NB4 (cell line): ENCODE results near the gene TMEM181.
"Not testable (repeated sequence)": the region's sequence is repeated elsewhere in the genome, so short reads cannot be mapped to it uniquely, and the experiment has no call there.

Experiments used
- DNase-seq: peaks from one replicate; pipeline ENCODE4 v3.0.0; 2010; ENCODE audit warnings: low read depth
- H3K4me3 ChIP-seq: one replicate; pipeline ENCODE4 v1.5.1; 2011; ENCODE audit warnings: mild to moderate bottlenecking, low read depth, low read length, moderate library complexity
- CTCF ChIP-seq: IDR thresholded peaks from one replicate; pipeline ENCODE4 v1.5.1; 2012; ENCODE audit warnings: low read depth, low read length
- MAX ChIP-seq: IDR thresholded peaks from 2 replicates; pipeline ENCODE4 v1.6.1; 2011; ENCODE audit warnings: low read depth, low read length
- MYC ChIP-seq: IDR thresholded peaks from 2 replicates; pipeline ENCODE4 v1.6.1; 2011; ENCODE audit warnings: low read depth, low read length
- POLR2A ChIP-seq: IDR thresholded peaks from 2 replicates; pipeline ENCODE4 v1.6.1; 2011; ENCODE audit warnings: mild to moderate bottlenecking; ENCODE audit not compliant: insufficient read length; ENCODE audit errors: extremely low read depth

TMEM181 gene

GRCh38 chr6:158609455-158610155, 49.7 kb downstream of the TMEM181 start:
- DNase-seq: no peak
- H3K4me3 ChIP-seq: no peak overlapping the region
- TF ChIP-seq CTCF (no peak), MYC (no peak), POLR2A (no peak), MAX (no peak)

- no peak for DNase-seq
- H3K4me3 ChIP-seq: no peak overlapping the region
- TF ChIP-seq CTCF: no peak
- no peak for TF ChIP-seq POLR2A
- TF ChIP-seq MYC: no peak
- TF ChIP-seq MAX: no peak
These were observed 50.6 kb downstream of the TMEM181 start for GRCh38 chr6:158610319-158610968.

- TF ChIP-seq CTCF: no peak
- no peak for TF ChIP-seq MAX
- no peak for TF ChIP-seq POLR2A
- no peak for TF ChIP-seq MYC
- DNase-seq: no peak
These were observed 51.1 kb downstream of the TMEM181 start for GRCh38 chr6:158611039-158611438.

GRCh38 chr6:158611541-158612370, 51.9 kb downstream of the TMEM181 start:
- DNase-seq: no peak
- no peak overlapping the region for H3K4me3 ChIP-seq
- no peak for TF ChIP-seq MYC
- TF ChIP-seq POLR2A: no peak
- no peak for TF ChIP-seq MAX
- TF ChIP-seq CTCF: no peak

More at GRCh38 chr6:158611039-158611438, 51.1 kb downstream of the TMEM181 start:
- H3K4me3 ChIP-seq: no peak overlapping the region

- not testable (repeated sequence) for DNase-seq, H3K4me3 ChIP-seq
These were observed 54.7 kb downstream of the TMEM181 start for GRCh38 chr6:158614606-158615005.

- H3K4me3 ChIP-seq, DNase-seq: not testable (repeated sequence)
These were observed 58.4 kb downstream of the TMEM181 start for GRCh38 chr6:158618289-158618688.
